HG03520 (cell line): Measurements from ENCODE around the gene PEX10.

ENCODE experiments used
- ATAC-seq: cut with Tn5 transposase; IDR thresholded peaks from one replicate; pipeline ENCODE4 v1.9.1; 2021; ENCODE audit warnings: mild to moderate bottlenecking, moderate library complexity; ENCODE audit not compliant: unreplicated experiment

Gene PEX10

DNA sequence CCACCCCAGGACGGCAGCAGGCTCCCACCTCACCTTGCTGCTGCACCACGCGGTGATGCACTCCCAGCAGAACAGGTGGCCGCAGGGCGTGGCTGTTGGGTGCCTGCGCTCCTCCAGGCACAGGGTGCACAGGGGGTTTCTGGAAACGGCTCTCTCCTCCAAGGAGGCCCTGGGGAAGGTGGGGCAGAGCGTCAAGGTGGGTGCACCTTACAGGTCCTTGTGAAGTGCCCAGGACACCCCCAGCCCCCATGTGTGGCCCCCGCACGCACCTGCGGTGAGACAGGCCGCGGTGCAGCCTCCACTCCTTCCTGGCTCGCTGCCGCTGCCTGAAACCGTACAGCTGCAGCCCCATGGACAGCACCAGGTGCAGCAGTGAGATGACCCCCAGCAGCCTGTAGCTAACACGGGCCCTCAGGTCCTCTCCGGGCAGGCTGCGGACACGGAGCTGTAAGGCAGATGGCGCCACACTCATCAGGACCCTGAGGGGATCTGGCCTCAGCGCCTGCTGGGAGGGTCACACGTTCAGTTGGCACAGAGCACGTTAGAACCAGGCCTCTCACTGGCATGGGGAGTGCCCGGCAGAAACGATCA lies 5.8 kb downstream of the PEX10 start:
- ATAC-seq = no peak

DNA sequence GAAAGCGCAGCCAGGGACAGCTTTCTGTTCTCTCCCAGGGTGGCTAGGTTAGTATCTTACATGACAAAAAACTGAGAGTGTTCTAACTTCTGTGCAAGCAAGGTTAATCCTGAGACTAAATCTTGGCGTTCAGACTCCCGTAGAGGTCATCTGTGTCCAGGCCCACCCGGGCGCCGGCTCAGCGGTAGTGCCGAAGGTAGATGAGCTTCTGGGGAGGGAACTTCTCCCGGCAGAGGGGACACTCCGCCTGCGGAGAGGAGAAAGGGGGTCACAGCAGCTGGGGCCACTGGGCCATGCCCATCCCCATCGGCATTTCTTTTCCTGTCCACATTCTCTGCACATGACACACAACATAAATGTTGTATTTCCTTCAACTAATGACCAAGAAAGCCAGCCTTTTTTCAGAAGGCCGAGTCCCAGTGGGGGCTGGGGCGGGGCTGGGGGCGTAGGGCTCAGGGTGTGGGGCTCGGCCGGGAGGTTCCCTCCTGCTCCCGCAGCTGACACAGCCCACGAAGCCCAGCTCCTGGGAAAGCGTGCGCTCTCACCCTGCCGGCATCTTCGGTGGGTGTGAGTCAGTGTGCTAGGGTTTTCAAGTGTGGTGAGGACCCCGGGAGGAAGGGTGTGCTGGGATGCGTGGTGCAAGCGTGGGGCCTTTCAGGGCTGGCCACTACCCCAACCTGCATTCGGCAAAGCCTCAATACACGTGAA lies 6.6 kb downstream of the PEX10 start:
- ATAC-seq = no peak

DNA sequence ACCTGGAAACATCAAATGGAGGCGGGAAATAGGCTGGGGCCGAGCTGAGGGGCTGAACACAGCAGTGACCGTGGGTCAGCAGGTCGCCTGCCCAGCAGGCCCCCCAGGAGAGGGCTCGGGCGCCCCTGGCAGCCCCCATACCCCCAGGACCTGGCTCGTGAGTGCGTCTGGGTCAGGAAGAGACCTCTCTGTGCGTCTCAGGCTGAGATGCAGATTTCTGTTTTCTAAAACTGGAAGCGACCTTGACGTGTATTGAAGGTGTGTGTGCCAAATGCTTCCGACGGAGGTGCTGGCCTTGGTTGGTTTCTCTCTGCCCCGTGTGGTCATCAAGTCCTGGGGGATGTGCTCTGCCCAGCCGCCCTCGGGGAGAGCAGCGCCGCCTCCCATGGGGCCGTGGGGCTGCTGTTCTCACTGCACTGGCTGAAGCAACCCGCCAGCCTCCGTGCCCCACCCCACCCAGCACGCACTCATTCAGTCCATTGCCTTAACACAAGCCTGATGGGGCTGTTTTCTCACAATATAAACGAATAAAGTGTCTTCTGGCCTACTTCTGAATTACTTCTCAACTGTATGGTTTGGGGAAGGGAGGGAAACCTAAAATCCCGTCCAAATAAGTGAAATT lies 7.4 kb downstream of the PEX10 start:
- ATAC-seq = no peak

DNA sequence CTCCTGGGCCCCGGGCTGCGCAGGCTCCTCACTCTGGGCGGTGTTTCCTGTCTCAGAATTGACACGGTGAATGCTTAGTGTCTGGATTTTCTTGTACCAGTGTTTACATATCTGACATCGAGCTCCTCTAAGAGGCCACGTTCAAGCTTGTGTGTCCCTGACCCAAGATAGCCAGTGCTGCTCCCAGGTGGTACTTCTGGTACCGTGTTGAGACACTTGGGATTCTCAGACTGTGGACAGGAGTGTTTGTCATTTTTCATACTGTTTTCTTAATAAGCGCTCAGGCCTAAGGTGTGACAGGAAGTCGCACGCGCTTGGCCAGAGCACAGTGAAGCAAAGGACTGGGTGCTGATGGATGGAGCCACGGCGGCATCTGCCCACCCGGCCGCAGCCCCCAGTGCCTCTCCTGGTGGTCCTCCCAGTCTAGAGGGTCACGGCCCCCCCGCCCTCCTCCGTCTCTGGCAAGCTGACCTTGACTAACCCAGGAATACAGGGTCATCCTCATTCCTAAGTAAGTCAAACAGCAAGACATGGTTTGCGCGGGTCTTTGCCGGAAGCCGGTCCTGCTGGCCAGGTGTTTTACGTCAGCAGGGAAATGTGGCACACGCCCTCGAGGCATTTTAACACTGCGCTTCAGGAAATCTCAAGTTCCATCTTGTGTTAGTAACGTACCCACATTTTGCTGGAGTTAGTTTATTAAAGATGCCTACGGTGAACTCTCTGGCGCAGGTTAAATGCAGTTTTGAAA lies 8.0 kb downstream of the PEX10 start:
- no peak for ATAC-seq

DNA sequence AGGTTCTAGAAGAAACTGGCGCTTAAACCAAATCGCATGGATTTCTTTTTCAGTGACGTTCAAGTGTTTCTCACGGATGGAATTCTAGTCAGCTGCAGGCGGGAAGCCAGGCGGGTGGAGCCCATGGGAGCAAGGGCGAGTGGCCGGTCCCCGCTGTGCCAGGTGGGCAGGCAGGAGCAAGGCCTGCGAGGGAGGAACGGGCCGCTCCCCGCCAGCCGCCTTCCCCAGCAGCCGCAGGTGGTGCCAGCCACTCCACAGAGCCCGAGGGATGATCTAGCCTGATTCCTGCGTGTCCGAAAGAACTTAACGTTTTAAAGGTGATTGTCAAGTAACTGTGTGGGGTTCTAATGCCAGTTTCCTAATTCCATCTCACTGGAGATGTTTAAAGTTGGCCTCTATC lies 9.1 kb downstream of the PEX10 start:
- no peak for ATAC-seq

DNA sequence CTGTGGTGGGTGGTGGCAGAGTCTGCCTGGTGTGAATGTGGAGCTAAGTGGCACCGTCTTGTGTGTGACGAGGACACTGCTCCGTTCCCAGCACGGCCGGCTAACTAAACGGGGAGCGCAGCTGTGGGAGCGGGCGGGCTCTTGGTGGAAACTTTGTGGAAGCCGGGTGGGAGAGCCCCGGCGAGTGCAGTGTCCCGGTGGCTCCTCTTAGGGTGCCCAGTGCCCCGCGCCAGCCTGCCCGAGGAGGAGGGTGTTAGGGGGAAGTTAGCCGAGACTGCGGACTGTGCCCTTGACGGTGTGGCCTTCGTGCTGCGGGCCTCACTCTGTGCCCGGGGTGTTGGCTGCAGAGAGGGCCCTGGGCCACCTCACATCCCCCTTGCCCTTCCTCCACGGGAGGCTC lies 9.9 kb downstream of the PEX10 start:
- ATAC-seq = no peak

DNA sequence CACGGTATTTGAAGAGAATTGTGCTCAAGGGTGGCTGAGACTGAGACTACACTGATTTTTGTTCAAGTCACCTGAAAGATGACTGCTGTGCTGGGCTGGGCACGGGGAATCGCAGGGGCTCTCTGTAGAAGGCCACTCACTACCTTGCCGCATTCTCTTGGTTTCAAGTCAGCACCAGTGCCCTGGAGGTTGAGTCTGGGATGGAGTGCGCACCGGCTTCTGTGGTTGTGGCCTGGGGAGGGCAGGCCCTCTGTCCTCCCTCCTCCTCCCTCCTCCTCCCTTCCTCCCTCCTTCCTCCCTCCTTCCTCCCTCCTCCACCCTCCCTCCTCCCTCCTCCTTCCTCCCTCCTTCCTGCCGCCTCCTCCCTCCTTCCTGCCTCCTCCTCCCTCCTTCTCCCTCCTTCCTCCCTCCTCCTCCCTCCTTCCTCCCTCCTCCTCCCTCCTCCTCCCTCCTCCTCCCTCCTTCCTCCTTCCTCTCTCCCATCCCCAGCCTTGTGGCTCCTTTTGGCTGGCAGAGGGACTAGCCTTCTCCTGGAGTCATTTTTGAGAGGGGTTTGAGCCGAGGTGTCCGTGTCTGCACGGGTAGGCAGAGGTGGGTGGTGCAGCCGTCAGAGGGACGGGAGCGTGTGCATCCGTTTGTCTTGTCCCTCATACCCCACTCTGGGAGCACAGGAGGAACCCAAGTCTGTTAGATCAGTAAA lies 11.3 kb downstream of the PEX10 start:
- no peak for ATAC-seq

DNA sequence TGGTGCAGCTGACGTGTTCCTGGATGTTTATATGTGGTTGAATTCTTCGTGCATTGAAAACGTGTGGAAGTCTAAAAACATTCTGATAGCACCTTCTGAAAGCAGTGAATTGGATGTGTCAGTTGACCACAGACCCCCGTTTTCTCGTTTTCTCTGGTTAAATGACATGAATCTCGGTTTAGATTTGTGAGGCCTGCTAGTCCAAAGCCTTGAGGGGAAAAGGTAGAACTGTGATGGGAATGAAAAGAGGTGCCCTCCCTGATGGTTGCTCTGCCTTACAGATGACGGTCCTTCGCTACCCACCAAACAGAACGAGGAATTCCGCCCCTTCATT lies 11.8 kb downstream of the PEX10 start:
- no peak for ATAC-seq

DNA sequence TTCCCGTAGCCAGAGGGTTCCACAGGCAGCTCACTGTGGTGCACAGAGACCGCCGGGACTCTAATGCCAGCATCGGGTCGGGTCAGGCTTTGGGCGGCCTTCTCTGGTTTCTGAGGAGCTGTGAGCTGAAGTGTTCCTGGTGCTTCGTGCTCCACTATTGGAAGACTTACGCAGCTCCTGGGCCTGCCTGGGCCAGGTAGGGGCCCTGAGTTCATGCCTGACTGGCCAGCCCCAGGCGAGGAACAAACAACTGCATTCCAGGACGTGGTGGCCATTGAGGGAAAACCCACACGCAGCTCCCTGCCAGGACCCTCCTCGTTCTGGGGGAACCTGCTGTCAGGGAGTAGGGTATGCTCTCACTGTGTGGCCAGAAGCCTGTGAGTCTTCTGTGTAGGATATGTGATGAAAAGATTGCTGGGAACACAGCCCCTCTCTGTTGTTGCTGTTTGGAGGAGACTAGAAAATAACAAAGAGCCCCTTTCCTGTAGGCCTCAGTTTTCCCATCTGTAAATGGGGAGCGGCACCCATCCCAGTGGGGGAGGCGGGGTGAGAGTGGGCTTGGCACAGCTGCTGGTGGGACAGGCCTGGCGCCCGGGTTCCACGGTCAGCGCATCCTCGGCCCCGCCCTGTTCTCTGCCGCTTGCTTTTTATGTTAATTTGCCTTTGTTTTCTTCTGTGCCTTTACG lies 12.3 kb downstream of the PEX10 start:
- no peak for ATAC-seq

DNA sequence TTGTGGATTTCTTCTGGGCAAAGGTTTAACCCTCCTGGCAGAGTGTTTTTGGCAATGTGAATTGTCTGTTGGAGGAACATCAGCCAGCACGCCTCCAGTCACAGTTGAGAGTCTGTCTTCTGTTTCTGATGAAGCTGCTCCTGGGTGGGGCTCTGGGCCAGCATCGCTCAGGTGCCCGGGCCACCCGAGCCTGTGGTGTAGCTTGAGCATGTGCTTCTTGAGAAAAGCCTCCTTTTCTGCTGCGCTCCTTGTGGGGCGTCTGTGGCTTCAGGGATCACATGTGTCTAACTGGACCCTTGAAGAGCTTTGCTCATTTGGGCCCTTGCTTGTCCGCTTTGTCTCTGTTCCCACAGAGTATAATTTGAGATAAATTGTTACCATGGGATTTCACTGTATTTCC lies 13.5 kb downstream of the PEX10 start:
- ATAC-seq = no peak

DNA sequence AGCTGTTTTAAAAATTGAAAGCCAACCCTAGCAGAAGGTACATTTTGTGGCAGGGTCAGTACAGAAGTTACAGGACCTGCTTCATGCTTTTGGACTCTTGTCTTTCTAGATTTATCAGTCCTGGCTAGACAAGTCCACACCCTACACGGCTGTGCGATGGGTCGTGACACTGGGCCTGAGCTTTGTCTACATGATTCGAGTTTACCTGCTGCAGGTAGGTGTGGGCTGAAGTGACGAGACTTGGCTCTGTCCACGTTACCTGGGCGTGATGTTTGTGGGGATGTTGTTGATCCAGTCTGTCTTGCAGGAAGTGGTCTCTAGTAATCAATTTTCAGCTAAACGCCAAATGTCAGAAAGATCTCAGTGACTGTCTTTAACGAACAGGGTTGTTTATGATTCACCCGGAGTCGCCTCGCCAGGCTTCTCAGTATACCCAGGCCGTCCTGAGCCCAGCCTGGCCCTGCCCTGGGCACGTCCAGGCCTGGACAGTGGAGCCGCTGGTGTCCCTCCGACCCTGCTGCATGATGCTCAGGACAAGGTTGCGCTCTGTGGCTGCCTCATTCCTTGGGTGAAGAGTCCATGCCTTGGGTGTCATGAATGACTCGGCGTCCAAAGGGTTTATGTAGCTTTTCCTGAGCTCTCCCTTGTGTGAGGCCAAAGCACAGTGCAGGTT lies 15.2 kb downstream of the PEX10 start:
- ATAC-seq = no peak

DNA sequence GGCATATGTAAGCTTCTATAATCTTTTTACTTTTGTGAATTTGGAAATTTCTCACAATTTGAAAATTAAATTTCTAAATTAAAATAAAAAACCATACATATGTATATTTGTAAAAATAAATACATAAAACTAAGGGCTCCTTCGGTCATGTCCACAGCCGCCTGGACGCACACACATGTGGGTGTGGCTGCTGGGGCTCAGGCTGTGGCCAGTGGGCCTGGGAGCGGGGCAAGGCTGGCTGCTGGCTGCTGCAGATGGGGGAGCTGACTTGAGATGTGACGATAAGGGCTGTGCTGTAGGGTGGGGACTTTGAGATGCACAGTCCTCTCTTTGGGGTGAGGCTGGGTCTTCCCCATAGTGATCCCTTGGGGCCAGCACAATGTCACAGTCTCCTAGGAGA lies 15.9 kb downstream of the PEX10 start:
- no peak for ATAC-seq

DNA sequence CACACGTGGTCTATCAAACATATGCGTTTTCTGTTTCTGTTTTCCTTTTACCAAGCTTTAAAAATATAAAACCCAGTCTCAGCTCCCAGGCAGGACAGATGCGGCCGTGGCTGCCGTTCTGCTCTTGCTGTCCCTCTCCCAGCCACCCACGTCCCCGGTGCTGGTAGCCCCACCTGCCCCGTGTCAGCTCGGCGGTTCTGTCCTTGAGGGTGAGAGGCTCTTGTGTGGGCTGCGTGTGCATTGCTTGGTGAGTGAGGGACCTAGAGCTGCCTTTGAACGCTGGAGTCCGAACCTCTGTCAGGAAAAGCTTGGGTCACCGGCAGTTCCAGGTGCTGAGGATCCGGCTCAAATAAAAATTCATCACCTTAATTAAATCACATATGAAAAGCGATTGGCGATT lies 16.3 kb downstream of the PEX10 start:
- no peak for ATAC-seq

DNA sequence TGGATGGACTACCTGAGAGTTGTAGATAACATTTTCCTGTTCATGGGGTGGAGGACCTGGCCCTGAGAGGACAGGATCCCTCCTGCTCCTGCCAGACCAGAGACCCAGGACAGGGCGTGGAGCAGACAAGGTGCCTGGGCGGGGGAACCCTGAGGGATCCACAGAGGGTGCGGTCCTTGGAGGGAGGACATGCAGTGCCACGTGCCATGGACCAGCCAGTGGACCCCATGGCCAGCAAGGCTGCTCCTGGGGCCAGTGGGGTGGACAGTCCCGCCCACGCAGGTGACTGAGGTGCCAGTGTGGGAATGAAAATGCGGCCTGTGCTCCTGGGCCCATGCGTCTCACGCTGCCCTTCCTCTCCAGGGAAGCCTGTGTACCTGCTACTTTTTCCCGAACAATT lies 17.1 kb downstream of the PEX10 start:
- no peak for ATAC-seq

DNA sequence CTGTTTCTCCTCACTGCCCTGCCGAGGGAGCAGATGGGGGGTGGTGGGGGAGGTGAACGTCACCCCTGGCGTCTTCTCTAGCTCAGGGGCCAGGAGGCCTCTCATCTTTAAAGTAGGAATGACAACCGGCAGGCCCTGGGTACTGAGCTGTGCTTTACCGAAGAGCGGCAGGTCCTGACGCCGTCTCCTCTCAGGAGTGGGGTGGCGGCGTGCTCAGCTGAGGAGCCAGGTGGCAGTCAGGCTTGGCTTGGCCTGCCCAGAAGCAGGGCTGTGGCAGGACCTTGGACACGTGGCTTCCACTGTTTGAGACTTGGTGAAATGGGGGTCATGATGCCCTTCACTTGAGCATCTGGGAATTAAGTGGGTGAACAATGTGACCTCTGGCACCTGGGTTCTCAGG lies 17.6 kb downstream of the PEX10 start:
- no peak for ATAC-seq

DNA sequence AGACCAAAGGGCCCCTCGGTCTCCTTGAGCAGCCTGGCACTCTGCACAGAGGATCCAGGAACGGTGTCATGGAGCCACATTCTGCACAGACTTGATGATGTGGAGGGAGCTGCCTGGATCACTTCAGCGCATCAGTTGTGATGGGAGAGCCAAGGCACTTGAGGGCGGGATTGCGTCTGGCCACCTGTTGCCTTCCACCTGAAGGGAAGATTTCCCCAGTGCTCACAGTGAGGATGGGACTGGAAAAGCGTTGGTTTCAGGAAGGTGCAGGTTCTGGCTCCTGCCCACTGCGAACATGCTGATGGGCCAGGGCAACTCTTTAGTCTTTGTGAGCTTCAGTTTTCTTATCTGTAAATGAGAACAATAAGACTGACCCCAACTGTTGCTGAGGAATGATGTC lies 18.1 kb downstream of the PEX10 start:
- ATAC-seq = no peak

DNA sequence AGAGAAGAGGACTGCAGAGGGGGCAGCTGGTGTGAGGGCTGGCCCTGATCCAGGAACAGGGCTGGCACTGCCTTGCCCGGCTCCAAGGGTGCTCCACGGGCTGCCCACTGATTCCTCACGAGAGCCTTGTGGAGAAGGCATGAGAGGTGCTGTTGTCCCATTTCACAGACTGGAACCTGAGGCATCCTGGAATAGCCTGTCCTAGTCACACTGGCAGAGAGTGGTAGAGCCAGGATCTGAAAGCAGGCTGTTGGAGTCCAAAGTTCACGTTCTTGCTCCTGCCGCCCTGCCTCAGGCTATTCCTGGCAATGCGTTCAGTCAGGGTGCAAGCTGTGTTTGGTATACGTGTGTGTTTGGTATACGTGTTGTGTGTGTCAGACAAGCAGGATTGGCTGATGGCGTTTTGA lies 18.9 kb downstream of the PEX10 start:
- ATAC-seq = no peak

DNA sequence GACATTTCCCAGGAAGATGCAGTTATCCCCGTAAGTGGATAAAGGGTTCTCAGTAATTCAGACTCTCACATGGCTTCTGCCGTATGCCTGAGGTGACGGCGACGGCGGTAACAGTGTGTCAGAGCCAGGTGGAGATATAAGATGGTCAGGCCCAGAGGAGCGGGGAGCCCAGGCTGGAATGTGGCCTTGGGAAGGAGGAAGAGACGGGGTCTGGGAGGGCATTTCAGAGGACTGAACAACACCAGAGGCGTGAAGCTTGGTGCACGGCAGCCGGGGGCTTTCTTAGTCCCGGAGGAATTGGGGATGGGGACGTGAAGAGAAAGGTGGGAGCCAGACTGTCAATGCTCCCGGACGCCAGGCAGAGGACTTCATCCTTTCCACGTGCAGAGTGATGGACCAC lies 19.7 kb downstream of the PEX10 start:
- ATAC-seq = no peak

DNA sequence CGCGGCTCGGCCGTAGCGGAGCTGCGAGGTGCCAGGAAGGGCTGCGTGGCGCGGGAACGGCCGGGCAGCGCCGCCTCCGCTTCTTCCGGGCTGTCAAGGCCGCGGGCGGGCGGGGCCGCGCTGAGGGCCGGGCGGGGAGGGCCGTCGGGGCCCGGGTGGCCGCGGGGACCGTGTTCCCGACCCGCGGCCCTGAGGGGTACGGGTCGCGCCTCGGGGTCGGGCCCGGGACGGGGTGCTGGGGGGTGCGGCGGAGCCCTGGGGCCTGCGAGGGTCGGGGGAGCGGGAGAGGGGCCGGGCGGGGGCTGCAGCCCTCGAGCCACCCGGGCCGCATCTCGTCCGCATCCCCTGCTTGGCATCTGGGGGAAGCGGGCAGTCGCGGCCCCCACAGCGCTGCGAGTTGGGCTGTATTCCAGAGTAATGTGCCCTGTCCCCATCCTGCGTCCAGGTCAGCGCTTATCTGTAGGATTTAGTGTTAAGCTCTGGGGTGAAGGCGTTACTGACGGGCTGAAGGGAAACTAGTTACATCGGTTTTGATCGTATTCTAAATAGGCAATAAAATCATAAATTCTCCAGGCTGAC lies 20.3 kb downstream of the PEX10 start:
- ATAC-seq = peak; percentile 6
